Vagina (tissue), 2 donors: ENCODE measurements around the gene MGLL. TPM values are rescaled to one million over a fixed set of nuclear protein-coding genes. Genes with fewer than 3 reads are reported as not detected.

Experiments
- DNase-seq, 2 donors: peaks; one replicate each; pipeline ENCODE4 v3.0.0-alpha.2; 2017; ENCODE audit errors: extremely low spot score in 2 of 2
- H3K27ac ChIP-seq: fragments of 200-600 bp; sonication (generic); one replicate; pipeline ENCODE4 v1.5.1; 2019
- H3K27me3 ChIP-seq: fragments of 200-600 bp; sonication (generic); one replicate; pipeline ENCODE4 v1.5.1; 2019
- H3K36me3 ChIP-seq, 2 donors: fragments of 200-600 bp; sonication (generic); one replicate each; pipeline ENCODE4 v1.5.1; 2017 to 2019
- H3K4me1 ChIP-seq: fragments of 200-600 bp; sonication (generic); one replicate; pipeline ENCODE4 v1.5.1; 2019
- H3K4me3 ChIP-seq, 2 donors: fragments of 200-600 bp; sonication (generic); 1 replicate in 1 of 2; 2 replicates in 1 of 2; pipeline ENCODE4 v1.5.1; 2016 to 2019
- H3K9me3 ChIP-seq: fragments of 200-600 bp; sonication (generic); one replicate; pipeline ENCODE4 v1.5.1; 2019
- CTCF ChIP-seq, 3 experiments: fragments of 450-650 bp in 2 of 3; fragments of 200-600 bp in 1 of 3; sonication (generic) in 1 of 3; IDR thresholded peaks; one replicate each; pipeline ENCODE4 v1.5.1; 2017 to 2019; ENCODE audit warnings: antibody characterized with exemption in 3 of 3, mild to moderate bottlenecking in 2 of 3, moderate library complexity in 2 of 3
- POLR2A ChIP-seq, 2 donors: fragments of 450-650 bp; IDR thresholded peaks; one replicate each; pipeline ENCODE4 v1.6.1; 2017; ENCODE audit warnings: antibody characterized with exemption in 2 of 2, mild to moderate bottlenecking in 2 of 2, moderate library complexity in 2 of 2
- POLR2AphosphoS5 ChIP-seq, 2 donors: sonication (generic); formaldehyde crosslinking; IDR thresholded peaks; one replicate each; pipeline ENCODE4 v1.9.0; 2017; ENCODE audit warnings: antibody characterized with exemption in 2 of 2, mild to moderate bottlenecking in 2 of 2, low read depth in 1 of 2; ENCODE audit not compliant: insufficient read depth in 1 of 2
- intact Hi-C: fragments of 100-400 bp; cut with DNase I; formaldehyde crosslinking; loops from one replicate; pipeline ENCODE4 v1.15.1; 2023
- total RNA-seq: library from RNA; depleted of rRNA; stranded (reverse); fragments of >200 nt; gene quantifications from one replicate; pipeline ENCODE4 v1.2.3, GENCODE V29; 2016

The MGLL gene
- total RNA-seq, 1 donor from 2014 or later = 35.6 TPM

- DNase-seq = no peak
- Histone ChIP-seq H3K9me3 (no peaks in the 10 kb centered on the region), H3K27ac (peak overlapping the region; percentile 68), H3K4me3 (no peak overlapping the region), H3K4me1 (peaks cover 42% of the 10 kb centered on the region), H3K36me3 (no peaks in the 10 kb centered on the region), H3K27me3 (no peaks in the 10 kb centered on the region)
- intact Hi-C loops = no loop called here
- TF ChIP-seq CTCF (IDR thresholded peaks at IDR 0.05) = no peak
- TF ChIP-seq POLR2AphosphoS5 (IDR thresholded peaks at IDR 0.05; ENCODE audit: insufficient read depth in 1 of 2, low read depth in 1 of 2) = peak in 1 of 2 donors; percentile 43
- TF ChIP-seq POLR2A (IDR thresholded peaks at IDR 0.05) = no peak
Measured at GRCh38 chr3:127735767-127736693, 86.3 kb downstream of the MGLL start.

GRCh38 chr3:127734754-127735473, 87.4 kb downstream of the MGLL start:
- Histone ChIP-seq H3K9me3 (no peaks in the 10 kb centered on the region), H3K36me3 (no peaks in the 10 kb centered on the region), H3K27ac (peak overlapping the region; percentile 68), H3K4me3 (no peak overlapping the region), H3K4me1 (peaks cover 42% of the 10 kb centered on the region), H3K27me3 (no peaks in the 10 kb centered on the region)
- intact Hi-C loops = no loop called here
- DNase-seq = no peak
- no peak for TF ChIP-seq CTCF (IDR thresholded peaks at IDR 0.05)
- no peak for TF ChIP-seq POLR2A (IDR thresholded peaks at IDR 0.05)
- no peak for TF ChIP-seq POLR2AphosphoS5 (IDR thresholded peaks at IDR 0.05; ENCODE audit: insufficient read depth in 1 of 2, low read depth in 1 of 2)

GRCh38 chr3:127734181-127734720, 88.1 kb downstream of the MGLL start:
- H3K27me3 ChIP-seq = no peaks in the 10 kb centered on the region
- no peak overlapping the region for H3K4me3 ChIP-seq
- H3K36me3 ChIP-seq = no peaks in the 10 kb centered on the region
- H3K9me3 ChIP-seq = no peaks in the 10 kb centered on the region
- H3K27ac ChIP-seq = peak overlapping the region; percentile 68
- H3K4me1 ChIP-seq = peaks cover 42% of the 10 kb centered on the region
- no peak for DNase-seq
- intact Hi-C loops = no loop called here
- TF ChIP-seq CTCF (IDR thresholded peaks at IDR 0.05) = no peak
- no peak for TF ChIP-seq POLR2AphosphoS5 (IDR thresholded peaks at IDR 0.05; ENCODE audit: insufficient read depth in 1 of 2, low read depth in 1 of 2)
- TF ChIP-seq POLR2A (IDR thresholded peaks at IDR 0.05) = no peak

GRCh38 chr3:127733781-127734180, 88.5 kb downstream of the MGLL start:
- Histone ChIP-seq H3K4me1 (peaks cover 40% of the 10 kb centered on the region), H3K27me3 (no peaks in the 10 kb centered on the region), H3K4me3 (no peak overlapping the region), H3K36me3 (no peaks in the 10 kb centered on the region), H3K9me3 (no peaks in the 10 kb centered on the region), H3K27ac (no peak overlapping the region)
- no peak for TF ChIP-seq CTCF (IDR thresholded peaks at IDR 0.05)
- no peak for TF ChIP-seq POLR2AphosphoS5 (IDR thresholded peaks at IDR 0.05; ENCODE audit: insufficient read depth in 1 of 2, low read depth in 1 of 2)
- TF ChIP-seq POLR2A (IDR thresholded peaks at IDR 0.05) = no peak
- intact Hi-C loops = no loop called here
- DNase-seq = no peak
